Naive thymus-derived CD4-positive, alpha-beta T cell (primary cell): ENCODE results near the gene KIAA0930. TPM values are rescaled to one million over a fixed set of nuclear protein-coding genes. Genes with fewer than 3 reads are reported as not detected.

Experiments
- ATAC-seq: fragments of 150-1000 bp; cut with Tn5 transposase; 2 replicates; pipeline ENCODE4 v1.10.0; 2021; ENCODE audit warnings: mild to moderate bottlenecking, moderate library complexity
- CTCF ChIA-PET: fragments of 350-600 bp; sonication (Branson Sonifier 250); formaldehyde crosslinking; loops from one replicate; lab custom pipeline; 2021; ENCODE audit warnings: antibody characterized with exemption; lab: Charles Lee
- POLR2A ChIA-PET: fragments of 350-600 bp; sonication (Branson Sonifier 250); formaldehyde crosslinking; loops from one replicate; lab custom pipeline; 2021; ENCODE audit warnings: antibody characterized with exemption, inconsistent platforms; lab: Charles Lee
- DNase-seq, 9 donors: peaks; one replicate each; pipeline versions ENCODE4 v3.0.0 to v3.0.0-alpha.2; 2020 to 2022; ENCODE audit warnings: mixed read lengths in 1 of 9
- H3K27ac ChIP-seq: one replicate; pipeline ENCODE4 v1.7.0; 2013; ENCODE audit warnings: mild to moderate bottlenecking, low read depth, low read length, moderate library complexity
- H3K27me3 ChIP-seq, 2 donors: one replicate each; pipeline ENCODE4 v1.7.0; 2013; ENCODE audit warnings: low read length in 2 of 2, mild to moderate bottlenecking in 2 of 2, moderate library complexity in 2 of 2; ENCODE audit not compliant: control insufficient read depth in 2 of 2, insufficient read depth in 2 of 2
- H3K36me3 ChIP-seq, 3 experiments: 1 replicate in 2 of 3; 2 replicates in 1 of 3; pipeline ENCODE4 v1.7.0; 2013; ENCODE audit warnings: low read length in 3 of 3, mild to moderate bottlenecking in 3 of 3, moderate library complexity in 1 of 3; ENCODE audit not compliant: insufficient read depth in 3 of 3, control insufficient read depth in 2 of 3
- H3K4me1 ChIP-seq, 2 donors: one replicate each; pipeline ENCODE4 v1.7.0; 2013; ENCODE audit warnings: low read length in 2 of 2, mild to moderate bottlenecking in 2 of 2, moderate library complexity in 1 of 2; ENCODE audit not compliant: control insufficient read depth in 2 of 2, insufficient read depth in 2 of 2
- H3K4me3 ChIP-seq: 2 replicates; pipeline ENCODE4 v1.7.0; 2013; ENCODE audit warnings: mild to moderate bottlenecking, low read length
- H3K9me3 ChIP-seq, 3 experiments: 1 replicate in 2 of 3; 2 replicates in 1 of 3; pipeline ENCODE4 v1.7.0; 2013; ENCODE audit warnings: low read length in 3 of 3; ENCODE audit not compliant: control insufficient read depth in 2 of 3
- H3K27ac Mint-ChIP-seq, 9 donors: one replicate each; pipeline ENCODE4 v1.8.0; 2020 to 2022; ENCODE audit warnings: mixed read lengths in 9 of 9, mild to moderate bottlenecking in 8 of 9, moderate library complexity in 5 of 9, inconsistent platforms in 2 of 9
- H3K27me3 Mint-ChIP-seq, 5 donors: one replicate each; pipeline ENCODE4 v1.8.0; 2021 to 2022; ENCODE audit warnings: mixed read lengths in 5 of 5, mild to moderate bottlenecking in 1 of 5
- H3K36me3 Mint-ChIP-seq, 5 donors: one replicate each; pipeline ENCODE4 v1.8.0; 2020 to 2022; ENCODE audit warnings: mixed read lengths in 5 of 5, mild to moderate bottlenecking in 3 of 5, inconsistent platforms in 1 of 5
- H3K4me1 Mint-ChIP-seq, 7 donors: one replicate each; pipeline ENCODE4 v1.8.0; 2020 to 2022; ENCODE audit warnings: mixed read lengths in 7 of 7, mild to moderate bottlenecking in 3 of 7, inconsistent platforms in 1 of 7
- H3K4me3 Mint-ChIP-seq, 10 donors: one replicate each; pipeline ENCODE4 v1.8.0; 2020 to 2022; ENCODE audit warnings: mild to moderate bottlenecking in 10 of 10, mixed read lengths in 10 of 10, moderate library complexity in 6 of 10, inconsistent platforms in 2 of 10
- H3K9me3 Mint-ChIP-seq, 11 donors: one replicate each; pipeline ENCODE4 v1.8.0; 2020 to 2022; ENCODE audit warnings: mixed read lengths in 11 of 11, mild to moderate bottlenecking in 4 of 11, inconsistent platforms in 1 of 11, moderate library complexity in 1 of 11
- intact Hi-C, 2 donors: fragments of 100-400 bp; cut with micrococcal nuclease; formaldehyde crosslinking; loops; one replicate each; pipeline ENCODE4 v1.15.1; 2023
- polyA plus RNA-seq, 2 donors: library from polyadenylated mRNA; unstranded; fragments of 300-500 nt; fragmentation: Illumina TruSeq; gene quantifications; one replicate each; pipeline ENCODE4 v1.2.3, GENCODE V29; 2021
- total RNA-seq, 6 experiments: library from RNA in 5 of 6; stranded (reverse) in 5 of 6; gene quantifications; 1 replicate in 5 of 6; 2 replicates in 1 of 6; pipeline ENCODE4 v1.2.3 and lab custom pipeline; 2021 to 2026

The KIAA0930 gene
- total and polyA plus RNA-seq, 7 experiments from 2014 or later, result 2.3 to 58.2 (median 21.6) TPM

- DNase-seq (no peak), ATAC-seq (no peak)
- intact Hi-C loops, result no loop called here
- Histone ChIP-seq H3K4me3 (no peak overlapping the region), H3K27me3 (no peaks in the 10 kb centered on the region), H3K4me1 (peaks cover 0 to 34% of the 10 kb centered on the region in 2 donors), H3K36me3 (peaks cover 21 to 87% (median 23%) of the 10 kb centered on the region in 3 experiments), H3K27ac (peak overlapping the region; percentile 58), H3K9me3 (no peaks in the 10 kb centered on the region)
- Mint-ChIP-seq H3K9me3 (no peaks in the 10 kb centered on the region), H3K4me3 (peak overlapping the region in 7 of 10 donors; percentile 5 to 71 (median 38)), H3K27me3 (no peaks in the 10 kb centered on the region), H3K27ac (peak overlapping the region in 8 of 9 donors; percentile 85 to 97 (median 94)), H3K4me1 (peaks cover 24 to 67% (median 59%) of the 10 kb centered on the region in 7 donors), H3K36me3 (peaks cover 8 to 65% (median 27%) of the 10 kb centered on the region in 5 donors)
- ChIA-PET CTCF (no interaction called here), POLR2A (interaction anchor here (0.7 to 1.0 kb wide), 2 partner anchors 11 to 17 kb away, joined by 3 read pairs; partner anchors contain the start of gene NUP50)
Measured at GRCh38 chr22:45180146-45180679, 60.5 kb downstream of the KIAA0930 start.

DNA sequence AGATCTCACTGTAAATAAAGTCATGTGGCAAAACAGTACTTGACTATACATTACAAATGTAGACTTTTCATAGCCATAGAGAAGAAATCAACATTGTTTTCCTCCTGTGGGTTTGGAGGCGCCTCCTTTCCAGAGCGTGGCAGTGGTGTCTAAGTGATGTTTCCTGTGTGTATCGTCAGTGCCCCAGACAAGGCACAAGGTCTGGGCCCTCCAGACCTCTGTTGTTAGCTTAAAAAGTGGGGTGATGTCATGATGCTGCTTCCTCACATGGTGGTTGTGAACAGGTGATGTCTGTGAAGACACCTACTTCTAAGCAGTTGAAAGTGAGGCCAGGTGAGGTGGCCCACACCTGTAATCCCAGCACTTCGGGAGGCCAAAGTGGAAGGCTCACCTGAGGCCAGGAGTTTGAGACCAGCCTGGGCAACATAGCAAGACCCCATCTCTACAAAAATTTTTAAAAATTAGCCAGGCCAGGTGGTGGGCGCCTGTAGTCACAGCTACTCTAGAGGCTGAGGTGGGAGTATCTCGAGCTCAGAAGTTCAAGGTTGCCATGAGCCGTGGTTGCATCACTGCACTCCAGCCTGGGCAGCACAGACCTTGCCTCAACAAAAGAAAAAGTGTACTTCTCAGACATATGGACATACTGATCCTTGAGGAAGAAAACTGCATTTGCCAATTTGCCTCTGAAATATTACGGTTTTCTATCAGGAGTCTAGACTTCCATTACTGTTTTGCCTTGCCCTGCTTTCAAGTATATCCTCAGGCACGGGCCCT lies 61.2 kb downstream of the KIAA0930 start:
- H3K27ac ChIP-seq, result peak overlapping the region; percentile 58
- peak in 7 of 9 donors; percentile 34 to 83 (median 70) for DNase-seq
- ATAC-seq, result peak; percentile 96
- H3K36me3 ChIP-seq, result peaks cover 21 to 79% (median 23%) of the 10 kb centered on the region in 3 experiments
- Mint-ChIP-seq H3K36me3 (peaks cover 8 to 62% (median 27%) of the 10 kb centered on the region in 5 donors), H3K27me3 (no peaks in the 10 kb centered on the region), H3K4me3 (peak overlapping the region; percentile 19 to 71 (median 55)), H3K27ac (peak overlapping the region; percentile 71 to 97 (median 93)), H3K9me3 (no peaks in the 10 kb centered on the region), H3K4me1 (peaks cover 31 to 73% (median 66%) of the 10 kb centered on the region in 7 donors)
- no peaks in the 10 kb centered on the region for H3K27me3 ChIP-seq
- H3K4me3 ChIP-seq, result no peak overlapping the region
- ChIA-PET CTCF (interaction anchor here (1.3 kb wide), 1 partner anchor 14 kb away, joined by 3 read pairs; no protein-coding TSS in a partner anchor), POLR2A (interaction anchor here (1.2 kb wide), 1 partner anchor 21 kb away, joined by 3 read pairs; no protein-coding TSS in a partner anchor)
- peaks cover 6 to 41% of the 10 kb centered on the region in 2 donors for H3K4me1 ChIP-seq
- intact Hi-C loops, result loop anchor here (2.0 to 5.0 kb wide), 2 partner anchors 15 to 138 kb away; no protein-coding TSS in a partner anchor
- no peaks in the 10 kb centered on the region for H3K9me3 ChIP-seq

DNA sequence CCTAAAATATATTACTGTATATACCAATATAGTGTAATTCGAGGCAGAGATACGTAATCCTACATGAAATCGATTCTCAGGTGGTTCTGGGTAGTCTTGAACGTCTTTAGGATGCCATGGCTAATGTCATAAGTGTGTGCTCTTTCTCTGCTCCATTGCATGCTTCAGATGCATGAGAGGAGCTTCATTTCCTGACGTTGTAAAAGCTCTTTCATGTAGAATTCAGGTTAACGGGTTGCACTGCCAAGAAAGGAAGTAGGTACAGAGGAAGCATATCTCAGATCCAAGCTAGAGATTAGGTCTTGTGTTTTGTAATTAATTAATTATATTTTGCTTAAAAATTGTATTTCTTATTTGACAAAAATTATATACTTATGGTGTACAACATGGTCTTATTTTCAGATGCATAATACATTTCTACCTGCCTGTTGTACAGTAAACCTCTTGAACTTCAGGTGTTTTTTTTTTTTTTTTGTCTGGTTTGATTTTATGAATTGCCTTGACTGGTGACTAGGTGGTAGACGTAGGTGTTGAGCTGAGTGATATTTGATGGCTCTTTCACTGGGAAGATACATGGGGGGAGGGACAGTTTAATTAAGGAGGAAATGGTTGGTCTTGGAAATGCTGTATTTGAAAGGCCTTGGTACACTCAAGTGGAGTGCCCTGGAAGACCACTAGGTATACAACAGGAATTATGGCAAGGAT lies 67.7 kb downstream of the KIAA0930 start:
- H3K27me3 ChIP-seq, result no peaks in the 10 kb centered on the region
- Mint-ChIP-seq H3K27me3 (no peaks in the 10 kb centered on the region), H3K9me3 (peaks cover 0 to 3% (median 0%) of the 10 kb centered on the region in 11 donors), H3K36me3 (peaks cover 15 to 65% (median 49%) of the 10 kb centered on the region in 5 donors), H3K4me1 (peaks cover 52 to 96% (median 93%) of the 10 kb centered on the region in 7 donors), H3K27ac (peak overlapping the region; percentile 89 to 98 (median 93)), H3K4me3 (peak overlapping the region; percentile 66 to 88 (median 78))
- DNase-seq (peak in 7 of 9 donors; percentile 65 to 85 (median 79)), ATAC-seq (peak; percentile 95)
- POLR2A ChIA-PET, result interaction anchor here (0.6 to 3.0 kb wide), 10 partner anchors 9 to 991 kb away, joined by 3 to 33 read pairs (median 3); partner anchors contain the start of gene NUP50
- CTCF ChIA-PET, result interaction anchor here (0.5 to 1.3 kb wide), 5 partner anchors 8 to 1982 kb away, joined by 3 to 5 read pairs (median 3); partner anchors contain the start of gene NUP50
- peaks cover 42 to 72% of the 10 kb centered on the region in 2 donors for H3K4me1 ChIP-seq
- no peaks in the 10 kb centered on the region for H3K9me3 ChIP-seq
- H3K27ac ChIP-seq, result peak overlapping the region; percentile 80
- peak overlapping the region; percentile 52 for H3K4me3 ChIP-seq
- H3K36me3 ChIP-seq, result peaks cover 24 to 49% (median 35%) of the 10 kb centered on the region in 3 experiments
- intact Hi-C loops, result loop anchor here (1.0 to 2.0 kb wide), 3 partner anchors 8 to 68 kb away; partner anchors contain the start of genes KIAA0930 (in 1 of the 2) and NUP50 (in 1 of the 2)

DNA sequence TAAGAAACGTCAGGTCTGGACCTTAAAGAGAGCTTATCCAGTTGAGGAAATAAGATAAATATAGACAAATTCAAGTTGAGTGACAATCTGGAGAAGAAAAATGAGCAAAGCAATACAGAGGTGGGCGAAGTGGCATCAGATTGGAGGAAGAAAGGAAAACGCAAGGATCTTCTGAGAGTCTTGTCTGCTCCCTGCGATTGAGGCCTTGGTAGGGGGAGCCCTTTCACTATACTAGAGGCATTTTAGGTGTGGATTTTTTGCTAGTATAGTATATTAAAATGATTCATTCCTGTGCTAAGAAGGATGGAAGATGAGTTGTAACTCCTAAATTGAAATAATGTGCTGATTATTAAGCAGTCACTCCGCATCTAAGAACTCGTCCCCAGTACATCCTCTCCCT lies 68.9 kb downstream of the KIAA0930 start:
- Mint-ChIP-seq H3K4me3 (peak overlapping the region; percentile 36 to 80 (median 69)), H3K4me1 (peaks cover 58 to 93% (median 90%) of the 10 kb centered on the region in 7 donors), H3K36me3 (peaks cover 15 to 64% (median 47%) of the 10 kb centered on the region in 5 donors), H3K27ac (peak overlapping the region; percentile 64 to 98 (median 92)), H3K27me3 (no peaks in the 10 kb centered on the region), H3K9me3 (peaks cover 0 to 3% (median 0%) of the 10 kb centered on the region in 11 donors)
- intact Hi-C loops, result loop anchor here in 1 of 2 donors (2.0 kb wide), 1 partner anchor 69 kb away; the partner anchor contains the start of gene KIAA0930
- no peak for ATAC-seq
- no peaks in the 10 kb centered on the region for H3K9me3 ChIP-seq
- H3K4me3 ChIP-seq, result no peak overlapping the region
- peak overlapping the region; percentile 80 for H3K27ac ChIP-seq
- ChIA-PET POLR2A (interaction anchor here (0.7 to 1.0 kb wide), 2 partner anchors 12 to 1217 kb away, joined by 3 to 4 read pairs; no protein-coding TSS in a partner anchor), CTCF (no interaction called here)
- DNase-seq, result no peak
- H3K27me3 ChIP-seq, result no peaks in the 10 kb centered on the region
- peaks cover 42 to 76% of the 10 kb centered on the region in 2 donors for H3K4me1 ChIP-seq
- peaks cover 24 to 45% (median 35%) of the 10 kb centered on the region in 3 experiments for H3K36me3 ChIP-seq

GRCh38 chr22:45169591-45170466 lies 70.9 kb downstream of the KIAA0930 start:
- Mint-ChIP-seq H3K4me3 (peak overlapping the region; percentile 42 to 78 (median 70)), H3K4me1 (peaks cover 62 to 93% (median 89%) of the 10 kb centered on the region in 7 donors), H3K36me3 (peaks cover 10 to 58% (median 43%) of the 10 kb centered on the region in 5 donors), H3K27me3 (no peaks in the 10 kb centered on the region), H3K27ac (peak overlapping the region; percentile 80 to 96 (median 94)), H3K9me3 (peaks cover 0 to 3% (median 0%) of the 10 kb centered on the region in 11 donors)
- intact Hi-C loops, result no loop called here
- Histone ChIP-seq H3K27me3 (no peaks in the 10 kb centered on the region), H3K9me3 (no peaks in the 10 kb centered on the region), H3K36me3 (peaks cover 17 to 37% (median 26%) of the 10 kb centered on the region in 3 experiments), H3K4me3 (no peak overlapping the region), H3K27ac (peak overlapping the region; percentile 64), H3K4me1 (peaks cover 52 to 72% of the 10 kb centered on the region in 2 donors)
- ChIA-PET CTCF (no interaction called here), POLR2A (interaction anchor here (0.5 kb wide), 1 partner anchor 13 kb away, joined by 3 read pairs; no protein-coding TSS in a partner anchor)
- ATAC-seq (peak; percentile 32), DNase-seq (peak in 5 of 9 donors; percentile 15 to 46 (median 26))
